GM23338 (cell line): ENCODE measurements around the gene PDE6A. TPM values are rescaled to one million over a fixed set of nuclear protein-coding genes. Genes with fewer than 3 reads are reported as not detected.

ENCODE experiments used
- ATAC-seq: fragments of 200-7000 bp; cut with Tn5 transposase; 3 replicates; pipeline ENCODE4 v1.9.1; 2020
- DNase-seq: peaks from one replicate; pipeline ENCODE4 v3.0.0-alpha.2; 2015; ENCODE audit warnings: low spot score
- H2AFZ ChIP-seq: fragments of 200-600 bp; sonication (generic); 2 replicates; pipeline ENCODE4 v1.8.0; 2016; ENCODE audit warnings: antibody characterized with exemption, mild to moderate bottlenecking, moderate library complexity
- H3F3A ChIP-seq: fragments of 200-600 bp; sonication (generic); replicated peaks from 2 replicates; pipeline ENCODE4 v1.8.0; 2017; ENCODE audit warnings: antibody characterized with exemption, mixed run types, low read depth
- H3K27ac ChIP-seq: fragments of 200-600 bp; sonication (generic); 2 replicates; pipeline ENCODE4 v1.6.1; 2016; ENCODE audit warnings: low read depth
- H3K27me3 ChIP-seq: fragments of 200-600 bp; sonication (generic); 2 replicates; pipeline ENCODE4 v1.8.0; 2016; ENCODE audit warnings: mild to moderate bottlenecking, mixed run types, moderate library complexity; ENCODE audit not compliant: insufficient read depth
- H3K36me3 ChIP-seq: fragments of 200-600 bp; sonication (generic); 2 replicates; pipeline ENCODE4 v1.8.0; 2016; ENCODE audit warnings: mild to moderate bottlenecking; ENCODE audit not compliant: insufficient read depth
- H3K4me1 ChIP-seq: fragments of 200-600 bp; sonication (generic); 2 replicates; pipeline ENCODE4 v1.8.0; 2016; ENCODE audit warnings: mild to moderate bottlenecking, moderate library complexity; ENCODE audit not compliant: insufficient read depth
- H3K4me2 ChIP-seq: fragments of 200-600 bp; sonication (generic); 2 replicates; pipeline ENCODE4 v1.7.1; 2017; ENCODE audit warnings: mixed run types
- H3K4me3 ChIP-seq: fragments of 200-600 bp; sonication (generic); 2 replicates; pipeline ENCODE4 v1.6.1; 2016; ENCODE audit warnings: mixed run types
- H3K79me2 ChIP-seq: fragments of 200-600 bp; sonication (generic); replicated peaks from 2 replicates; pipeline ENCODE4 v1.8.0; 2017; ENCODE audit warnings: mild to moderate bottlenecking; ENCODE audit not compliant: insufficient read depth
- H3K9me2 ChIP-seq: fragments of 200-600 bp; sonication (generic); 2 replicates; pipeline ENCODE4 v1.8.0; 2017; ENCODE audit not compliant: insufficient read depth
- H4K20me1 ChIP-seq: fragments of 200-600 bp; sonication (generic); replicated peaks from 2 replicates; pipeline ENCODE4 v1.8.0; 2017; ENCODE audit warnings: mild to moderate bottlenecking; ENCODE audit not compliant: insufficient read depth
- H3K27ac Mint-ChIP-seq: 2 replicates; pipeline ENCODE4 v1.8.0; 2020; ENCODE audit warnings: inconsistent platforms, mild to moderate bottlenecking, moderate library complexity, mixed read lengths
- H3K27me3 Mint-ChIP-seq: 3 replicates; pipeline ENCODE4 v1.8.0; 2022; ENCODE audit warnings: low read depth, mild to moderate bottlenecking, moderate library complexity, mixed read lengths, inconsistent platforms; ENCODE audit not compliant: insufficient read depth, poor library complexity
- H3K36me3 Mint-ChIP-seq: 3 replicates; pipeline ENCODE4 v1.8.0; 2021; ENCODE audit warnings: low read depth, mild to moderate bottlenecking, inconsistent platforms, moderate library complexity, mixed read lengths
- H3K4me1 Mint-ChIP-seq: 3 replicates; pipeline ENCODE4 v1.8.0; 2020; ENCODE audit warnings: mild to moderate bottlenecking, inconsistent platforms, mixed read lengths
- H3K4me3 Mint-ChIP-seq: 3 replicates; pipeline ENCODE4 v1.8.0; 2021; ENCODE audit warnings: moderate library complexity, mild to moderate bottlenecking, inconsistent platforms, mixed read lengths
- H3K9me3 Mint-ChIP-seq: 3 replicates; pipeline ENCODE4 v1.8.0; 2020; ENCODE audit warnings: moderate library complexity, mild to moderate bottlenecking, inconsistent platforms, mixed read lengths
- EZH2phosphoT487 ChIP-seq: fragments of 200-600 bp; sonication (generic); IDR thresholded peaks from one replicate; pipeline ENCODE4 v1.8.1; 2018; ENCODE audit warnings: antibody characterized with exemption; ENCODE audit not compliant: unreplicated experiment
- JUNB ChIP-seq: IDR thresholded peaks from one replicate; pipeline ENCODE4 v1.6.1; 2016; ENCODE audit warnings: antibody characterized with exemption; ENCODE audit not compliant: unreplicated experiment
- POLR2AphosphoS5 ChIP-seq: IDR thresholded peaks from 2 replicates; pipeline ENCODE4 v1.6.1; 2016; ENCODE audit warnings: antibody characterized with exemption, low read depth
- ZNF114 ChIP-seq: fragments of 250-450 bp; sonication (Bioruptor Pico); IDR thresholded peaks from 2 replicates; pipeline ENCODE4 v1.5.0; 2020; ENCODE audit warnings: mild to moderate bottlenecking, moderate library complexity
- ZNF331 ChIP-seq: fragments of 250-450 bp; sonication (Bioruptor Pico); IDR thresholded peaks from 2 replicates; pipeline ENCODE4 v1.5.0; 2020; ENCODE audit warnings: low read depth, mild to moderate bottlenecking, moderate library complexity
- polyA plus RNA-seq: library from polyadenylated mRNA; unstranded; fragments of >200 nt; fragmentation: Nextera tagmentation; extraction: Ambion mirVana; gene quantifications from 2 replicates; pipeline ENCODE4 v1.2.1, GENCODE V29; 2016
- total RNA-seq: library from RNA; depleted of rRNA; stranded (reverse); fragments of >200 nt; shearing (Covaris generic); gene quantifications from 2 replicates; pipeline ENCODE4 v1.2.3, GENCODE V29; 2014
- TF ChIP-seq, protein P1 (sequence below): fragments of 250-450 bp; sonication (Bioruptor Pico); IDR thresholded peaks from 2 replicates; pipeline ENCODE4 v1.5.0; 2020; ENCODE audit warnings: mild to moderate bottlenecking, moderate library complexity
- TF ChIP-seq, protein P2 (sequence below), 2 experiments: fragments of 200-600 bp in 1 of 2; sonication (generic) in 1 of 2; conservative IDR thresholded peaks; 2 replicates each; pipeline versions ENCODE4 v1.5.1 to v1.6.1; 2016 to 2017; ENCODE audit warnings: antibody characterized with exemption in 2 of 2, low read depth in 2 of 2, mild to moderate bottlenecking in 2 of 2, moderate library complexity in 1 of 2

PDE6A gene
- total and polyA plus RNA-seq, 2 experiments from 2014 or later: 0.08 TPM; not detected in 1

DNA sequence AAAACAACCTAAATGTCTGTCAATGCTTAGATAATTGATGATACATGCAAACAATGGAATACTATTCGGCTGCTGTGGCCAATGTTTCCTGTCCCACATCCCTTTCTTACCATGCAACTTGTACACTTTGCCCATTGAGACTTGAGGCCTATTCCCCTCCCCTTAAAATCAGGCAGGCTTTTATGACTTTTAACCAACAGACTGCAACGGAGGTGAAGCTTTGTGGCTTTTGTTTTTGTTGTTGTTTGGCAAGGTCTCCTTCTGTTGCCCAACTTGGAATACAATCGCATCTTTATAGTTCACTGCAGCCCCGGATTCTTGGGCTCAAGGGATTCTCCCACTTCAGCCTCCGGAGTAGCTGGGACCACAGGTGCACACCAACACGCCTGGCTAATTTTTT, 10.2 kb upstream of the PDE6A start (continued):
- TF ChIP-seq, protein P1, sequence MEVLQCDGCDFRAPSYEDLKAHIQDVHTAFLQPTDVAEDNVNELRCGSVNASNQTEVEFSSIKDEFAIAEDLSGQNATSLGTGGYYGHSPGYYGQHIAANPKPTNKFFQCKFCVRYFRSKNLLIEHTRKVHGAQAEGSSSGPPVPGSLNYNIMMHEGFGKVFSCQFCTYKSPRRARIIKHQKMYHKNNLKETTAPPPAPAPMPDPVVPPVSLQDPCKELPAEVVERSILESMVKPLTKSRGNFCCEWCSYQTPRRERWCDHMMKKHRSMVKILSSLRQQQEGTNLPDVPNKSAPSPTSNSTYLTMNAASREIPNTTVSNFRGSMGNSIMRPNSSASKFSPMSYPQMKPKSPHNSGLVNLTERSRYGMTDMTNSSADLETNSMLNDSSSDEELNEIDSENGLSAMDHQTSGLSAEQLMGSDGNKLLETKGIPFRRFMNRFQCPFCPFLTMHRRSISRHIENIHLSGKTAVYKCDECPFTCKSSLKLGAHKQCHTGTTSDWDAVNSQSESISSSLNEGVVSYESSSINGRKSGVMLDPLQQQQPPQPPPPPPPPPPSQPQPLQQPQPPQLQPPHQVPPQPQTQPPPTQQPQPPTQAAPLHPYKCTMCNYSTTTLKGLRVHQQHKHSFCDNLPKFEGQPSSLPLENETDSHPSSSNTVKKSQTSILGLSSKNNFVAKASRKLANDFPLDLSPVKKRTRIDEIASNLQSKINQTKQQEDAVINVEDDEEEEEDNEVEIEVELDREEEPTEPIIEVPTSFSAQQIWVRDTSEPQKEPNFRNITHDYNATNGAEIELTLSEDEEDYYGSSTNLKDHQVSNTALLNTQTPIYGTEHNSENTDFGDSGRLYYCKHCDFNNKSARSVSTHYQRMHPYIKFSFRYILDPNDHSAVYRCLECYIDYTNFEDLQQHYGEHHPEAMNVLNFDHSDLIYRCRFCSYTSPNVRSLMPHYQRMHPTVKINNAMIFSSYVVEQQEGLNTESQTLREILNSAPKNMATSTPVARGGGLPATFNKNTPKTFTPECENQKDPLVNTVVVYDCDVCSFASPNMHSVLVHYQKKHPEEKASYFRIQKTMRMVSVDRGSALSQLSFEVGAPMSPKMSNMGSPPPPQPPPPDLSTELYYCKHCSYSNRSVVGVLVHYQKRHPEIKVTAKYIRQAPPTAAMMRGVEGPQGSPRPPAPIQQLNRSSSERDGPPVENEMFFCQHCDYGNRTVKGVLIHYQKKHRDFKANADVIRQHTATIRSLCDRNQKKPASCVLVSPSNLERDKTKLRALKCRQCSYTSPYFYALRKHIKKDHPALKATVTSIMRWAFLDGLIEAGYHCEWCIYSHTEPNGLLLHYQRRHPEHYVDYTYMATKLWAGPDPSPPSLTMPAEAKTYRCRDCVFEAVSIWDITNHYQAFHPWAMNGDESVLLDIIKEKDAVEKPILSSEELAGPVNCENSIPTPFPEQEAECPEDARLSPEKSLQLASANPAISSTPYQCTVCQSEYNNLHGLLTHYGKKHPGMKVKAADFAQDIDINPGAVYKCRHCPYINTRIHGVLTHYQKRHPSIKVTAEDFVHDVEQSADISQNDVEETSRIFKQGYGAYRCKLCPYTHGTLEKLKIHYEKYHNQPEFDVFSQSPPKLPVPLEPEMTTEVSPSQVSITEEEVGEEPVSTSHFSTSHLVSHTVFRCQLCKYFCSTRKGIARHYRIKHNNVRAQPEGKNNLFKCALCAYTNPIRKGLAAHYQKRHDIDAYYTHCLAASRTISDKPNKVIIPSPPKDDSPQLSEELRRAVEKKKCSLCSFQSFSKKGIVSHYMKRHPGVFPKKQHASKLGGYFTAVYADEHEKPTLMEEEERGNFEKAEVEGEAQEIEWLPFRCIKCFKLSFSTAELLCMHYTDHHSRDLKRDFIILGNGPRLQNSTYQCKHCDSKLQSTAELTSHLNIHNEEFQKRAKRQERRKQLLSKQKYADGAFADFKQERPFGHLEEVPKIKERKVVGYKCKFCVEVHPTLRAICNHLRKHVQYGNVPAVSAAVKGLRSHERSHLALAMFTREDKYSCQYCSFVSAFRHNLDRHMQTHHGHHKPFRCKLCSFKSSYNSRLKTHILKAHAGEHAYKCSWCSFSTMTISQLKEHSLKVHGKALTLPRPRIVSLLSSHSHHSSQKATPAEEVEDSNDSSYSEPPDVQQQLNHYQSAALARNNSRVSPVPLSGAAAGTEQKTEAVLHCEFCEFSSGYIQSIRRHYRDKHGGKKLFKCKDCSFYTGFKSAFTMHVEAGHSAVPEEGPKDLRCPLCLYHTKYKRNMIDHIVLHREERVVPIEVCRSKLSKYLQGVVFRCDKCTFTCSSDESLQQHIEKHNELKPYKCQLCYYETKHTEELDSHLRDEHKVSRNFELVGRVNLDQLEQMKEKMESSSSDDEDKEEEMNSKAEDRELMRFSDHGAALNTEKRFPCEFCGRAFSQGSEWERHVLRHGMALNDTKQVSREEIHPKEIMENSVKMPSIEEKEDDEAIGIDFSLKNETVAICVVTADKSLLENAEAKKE (CRISPR knock-in tag): no peak
- no peak for TF ChIP-seq EZH2phosphoT487
- no peak for TF ChIP-seq POLR2AphosphoS5
- TF ChIP-seq ZNF331: no peak
- TF ChIP-seq, protein P2, sequence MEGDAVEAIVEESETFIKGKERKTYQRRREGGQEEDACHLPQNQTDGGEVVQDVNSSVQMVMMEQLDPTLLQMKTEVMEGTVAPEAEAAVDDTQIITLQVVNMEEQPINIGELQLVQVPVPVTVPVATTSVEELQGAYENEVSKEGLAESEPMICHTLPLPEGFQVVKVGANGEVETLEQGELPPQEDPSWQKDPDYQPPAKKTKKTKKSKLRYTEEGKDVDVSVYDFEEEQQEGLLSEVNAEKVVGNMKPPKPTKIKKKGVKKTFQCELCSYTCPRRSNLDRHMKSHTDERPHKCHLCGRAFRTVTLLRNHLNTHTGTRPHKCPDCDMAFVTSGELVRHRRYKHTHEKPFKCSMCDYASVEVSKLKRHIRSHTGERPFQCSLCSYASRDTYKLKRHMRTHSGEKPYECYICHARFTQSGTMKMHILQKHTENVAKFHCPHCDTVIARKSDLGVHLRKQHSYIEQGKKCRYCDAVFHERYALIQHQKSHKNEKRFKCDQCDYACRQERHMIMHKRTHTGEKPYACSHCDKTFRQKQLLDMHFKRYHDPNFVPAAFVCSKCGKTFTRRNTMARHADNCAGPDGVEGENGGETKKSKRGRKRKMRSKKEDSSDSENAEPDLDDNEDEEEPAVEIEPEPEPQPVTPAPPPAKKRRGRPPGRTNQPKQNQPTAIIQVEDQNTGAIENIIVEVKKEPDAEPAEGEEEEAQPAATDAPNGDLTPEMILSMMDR (conservative IDR thresholded peaks at IDR 0.05; ENCODE audit: low read depth in 2 of 2): no peak
- TF ChIP-seq JUNB: no peak

DNA sequence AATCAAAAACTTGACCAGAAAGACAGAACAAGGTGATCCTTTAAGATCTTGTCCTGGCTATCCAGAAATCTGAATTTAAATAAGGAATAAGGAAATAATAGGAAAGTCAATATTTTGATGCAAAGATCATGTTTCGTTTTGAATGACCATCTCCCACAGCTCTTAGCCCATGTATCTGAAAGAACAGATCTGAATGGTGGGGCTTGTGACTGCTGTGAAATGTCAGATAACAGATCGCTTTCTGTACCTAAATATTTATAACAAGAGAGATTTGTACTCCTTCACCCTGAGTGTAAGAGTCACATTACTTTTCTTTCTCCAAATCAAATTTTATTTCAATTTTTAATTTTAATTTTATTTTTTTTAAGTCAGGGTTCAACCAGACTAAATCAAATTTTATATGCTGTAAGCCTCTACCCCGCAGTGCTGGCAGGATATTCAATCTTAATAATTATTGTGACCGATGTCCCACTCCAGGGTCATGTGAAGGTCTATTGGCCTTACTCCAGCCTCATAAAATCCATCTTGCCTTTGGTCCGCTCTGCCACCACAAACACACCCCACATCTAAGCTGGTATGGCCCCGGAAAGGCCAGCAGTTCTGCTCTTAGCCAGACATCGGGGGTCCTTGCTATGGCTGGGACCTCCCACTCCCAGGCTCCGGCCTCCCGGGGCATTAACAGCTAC, 9.0 kb upstream of the PDE6A start:
- no peak overlapping the region for H3K4me2 ChIP-seq
- no peaks in the 10 kb centered on the region for H3K79me2 ChIP-seq
- no peak overlapping the region for H3K4me3 ChIP-seq
- Mint-ChIP-seq H3K9me3 (no peaks in the 10 kb centered on the region), H3K4me3 (no peak overlapping the region), H3K27ac (no peak overlapping the region), H3K27me3 (peaks cover 2% of the 10 kb centered on the region), H3K4me1 (no peaks in the 10 kb centered on the region), H3K36me3 (no peaks in the 10 kb centered on the region)
- H3K36me3 ChIP-seq: no peaks in the 10 kb centered on the region
- H3K27me3 ChIP-seq: no peaks in the 10 kb centered on the region
- no peak overlapping the region for H3K27ac ChIP-seq
- H3K4me1 ChIP-seq: no peaks in the 10 kb centered on the region
- H3K9me2 ChIP-seq: no peaks in the 10 kb centered on the region
- no peaks in the 10 kb centered on the region for H3F3A ChIP-seq
- ATAC-seq: no peak
- peak overlapping the region; percentile 76 for H2AFZ ChIP-seq
- DNase-seq: no peak
- H4K20me1 ChIP-seq: no peaks in the 10 kb centered on the region
- TF ChIP-seq ZNF114: no peak
- TF ChIP-seq, protein P2 (conservative IDR thresholded peaks at IDR 0.05; ENCODE audit: low read depth in 2 of 2): no peak
